ENCODE results near the gene OR8B12. TPM values are rescaled to one million over a fixed set of nuclear protein-coding genes. Genes with fewer than 3 reads are reported as not detected.

Gene OR8B12
- polyA plus RNA-seq, 3 donors = not detected

GRCh38 chr11:124534051-124534450 is 9.4 kb downstream of the OR8B12 start:
- H3K36me3 Mint-ChIP-seq = no peaks in the 10 kb centered on the region
- no peaks in the 10 kb centered on the region for H3K36me3 ChIP-seq (replicated peaks in 1 of 2; ENCODE audit: control insufficient read depth in 1 of 2, insufficient read depth in 2 of 2, low read length in 2 of 2)
- no peak overlapping the region for H3K27ac Mint-ChIP-seq
- TF ChIP-seq CTCF (IDR thresholded peaks at IDR 0.05) = no peak
- no peaks in the 10 kb centered on the region for H3K27me3 ChIP-seq (ENCODE audit: control insufficient read depth in 2 of 2, insufficient read depth in 2 of 2, low read length in 2 of 2)
- no peaks in the 10 kb centered on the region for H4K20me1 ChIP-seq (ENCODE audit: insufficient read depth, low read length)
- intact Hi-C loops (cut with micrococcal nuclease) = no loop called here
- H3K4me2 ChIP-seq (replicated peaks; ENCODE audit: extremely low read depth, low read length, poor library complexity, severe bottlenecking) = no peak overlapping the region
- H3K27me3 Mint-ChIP-seq (ENCODE audit: low read depth in 3 of 3) = peaks cover under 1 to 3% (median 2%) of the 10 kb centered on the region in 3 donors
- H3K9me3 ChIP-seq (replicated peaks in 1 of 2; ENCODE audit: control insufficient read depth in 1 of 2, insufficient read depth in 1 of 2, low read length in 2 of 2) = no peaks in the 10 kb centered on the region
- WGBS (ENCODE audit: insufficient coverage) = 90% methylated on average over 2 of the region's 2 CpGs
- no peak overlapping the region for H3K4me3 Mint-ChIP-seq
- peaks cover 0 to 10% of the 10 kb centered on the region in 2 donors for H3K4me1 ChIP-seq (ENCODE audit: control insufficient read depth in 1 of 2, insufficient read depth in 2 of 2, low read length in 2 of 2)
- peaks cover 0 to 8% (median 3%) of the 10 kb centered on the region in 7 donors for H3K9me3 Mint-ChIP-seq
- H3K9ac ChIP-seq (ENCODE audit: insufficient read depth, low read length, poor library complexity, severe bottlenecking) = no peak overlapping the region
- H3K79me2 ChIP-seq (ENCODE audit: insufficient read depth, low read length) = no peaks in the 10 kb centered on the region
- H3K4me1 Mint-ChIP-seq = peaks cover 10% of the 10 kb centered on the region
- no peak for DNase-seq
- H2AFZ ChIP-seq (ENCODE audit: insufficient read depth, low read depth, low read length, poor library complexity, severe bottlenecking) = no peak overlapping the region
- no peak overlapping the region for H3K4me3 ChIP-seq (replicated peaks in 1 of 3; ENCODE audit: low read depth in 2 of 3, low read length in 3 of 3)
- H3K27ac ChIP-seq (ENCODE audit: low read depth in 1 of 2, low read length in 2 of 2) = no peak overlapping the region

GRCh38 chr11:124533626-124534025 is 9.8 kb downstream of the OR8B12 start:
- H3K79me2 ChIP-seq (ENCODE audit: insufficient read depth, low read length) = no peaks in the 10 kb centered on the region
- H3K36me3 Mint-ChIP-seq = no peaks in the 10 kb centered on the region
- intact Hi-C loops (cut with micrococcal nuclease) = no loop called here
- peaks cover 0 to 9% (median 4%) of the 10 kb centered on the region in 7 donors for H3K9me3 Mint-ChIP-seq
- WGBS (ENCODE audit: insufficient coverage) = 86% methylated on average over 1 of the region's 2 CpGs
- no peak overlapping the region for H3K4me2 ChIP-seq (replicated peaks; ENCODE audit: extremely low read depth, low read length, poor library complexity, severe bottlenecking)
- no peak overlapping the region for H2AFZ ChIP-seq (ENCODE audit: insufficient read depth, low read depth, low read length, poor library complexity, severe bottlenecking)
- no peak overlapping the region for H3K4me3 ChIP-seq (replicated peaks in 1 of 3; ENCODE audit: low read depth in 2 of 3, low read length in 3 of 3)
- no peaks in the 10 kb centered on the region for H4K20me1 ChIP-seq (ENCODE audit: insufficient read depth, low read length)
- peaks cover 10% of the 10 kb centered on the region for H3K4me1 Mint-ChIP-seq
- no peak overlapping the region for H3K9ac ChIP-seq (ENCODE audit: insufficient read depth, low read length, poor library complexity, severe bottlenecking)
- H3K27me3 ChIP-seq (ENCODE audit: control insufficient read depth in 2 of 2, insufficient read depth in 2 of 2, low read length in 2 of 2) = no peaks in the 10 kb centered on the region
- no peak overlapping the region for H3K27ac Mint-ChIP-seq
- H3K4me1 ChIP-seq (ENCODE audit: control insufficient read depth in 1 of 2, insufficient read depth in 2 of 2, low read length in 2 of 2) = peaks cover 0 to 10% of the 10 kb centered on the region in 2 donors
- no peak overlapping the region for H3K4me3 Mint-ChIP-seq
- H3K27ac ChIP-seq (ENCODE audit: low read depth in 1 of 2, low read length in 2 of 2) = no peak overlapping the region
- no peaks in the 10 kb centered on the region for H3K9me3 ChIP-seq (replicated peaks in 1 of 2; ENCODE audit: control insufficient read depth in 1 of 2, insufficient read depth in 1 of 2, low read length in 2 of 2)
- peaks cover 0 to 3% (median 2%) of the 10 kb centered on the region in 3 donors for H3K27me3 Mint-ChIP-seq (ENCODE audit: low read depth in 3 of 3)
- no peak for TF ChIP-seq CTCF (IDR thresholded peaks at IDR 0.05)
- DNase-seq = no peak
- no peaks in the 10 kb centered on the region for H3K36me3 ChIP-seq (replicated peaks in 1 of 2; ENCODE audit: control insufficient read depth in 1 of 2, insufficient read depth in 2 of 2, low read length in 2 of 2)

All from CD14-positive monocyte (primary cell).